WI38 (cell line): Measurements from ENCODE around the gene TWSG1.

Source experiments
- H3K4me3 ChIP-seq: 2 replicates; pipeline ENCODE4 v1.5.1; 2011; ENCODE audit warnings: low read depth, mild to moderate bottlenecking, control low read depth, low read length
- CTCF ChIP-seq: IDR thresholded peaks from 2 replicates; pipeline ENCODE4 v1.5.1; 2012; ENCODE audit warnings: low read depth, mild to moderate bottlenecking, control low read depth, low read length

Gene TWSG1

GRCh38 chr18:9323750-9324445 lies 10.7 kb upstream of the TWSG1 start:
- H3K4me3 ChIP-seq, result no peak overlapping the region
- no peak for TF ChIP-seq CTCF

- TF ChIP-seq CTCF, result no peak
These were observed 8.9 kb upstream of the TWSG1 start for GRCh38 chr18:9325716-9326115.

GRCh38 chr18:9328776-9329175 lies 5.8 kb upstream of the TWSG1 start:
- H3K4me3 ChIP-seq, result no peak overlapping the region
- TF ChIP-seq CTCF, result no peak

More at GRCh38 chr18:9325716-9326115, 8.9 kb upstream of the TWSG1 start:
- H3K4me3 ChIP-seq, result no peak overlapping the region

GRCh38 chr18:9329471-9329870 lies 5.1 kb upstream of the TWSG1 start:
- no peak for TF ChIP-seq CTCF
- no peak overlapping the region for H3K4me3 ChIP-seq

GRCh38 chr18:9330419-9330818 lies 4.2 kb upstream of the TWSG1 start:
- no peak overlapping the region for H3K4me3 ChIP-seq
- no peak for TF ChIP-seq CTCF

GRCh38 chr18:9333441-9334328 lies 888 bp upstream of the TWSG1 start:
- H3K4me3 ChIP-seq, result peak overlapping the region; percentile 64
- no peak for TF ChIP-seq CTCF
